Fibroblast of skin of abdomen (primary cell): Measurements from ENCODE around the gene CKM.
"Not testable (repeated sequence)": the region's sequence is repeated elsewhere in the genome, so short reads cannot be mapped to it uniquely, and the experiment has no call there.

ENCODE experiments used
- DNase-seq: peaks from one replicate; pipeline ENCODE4 v3.0.0-alpha.2; 2013

The CKM gene

DNA sequence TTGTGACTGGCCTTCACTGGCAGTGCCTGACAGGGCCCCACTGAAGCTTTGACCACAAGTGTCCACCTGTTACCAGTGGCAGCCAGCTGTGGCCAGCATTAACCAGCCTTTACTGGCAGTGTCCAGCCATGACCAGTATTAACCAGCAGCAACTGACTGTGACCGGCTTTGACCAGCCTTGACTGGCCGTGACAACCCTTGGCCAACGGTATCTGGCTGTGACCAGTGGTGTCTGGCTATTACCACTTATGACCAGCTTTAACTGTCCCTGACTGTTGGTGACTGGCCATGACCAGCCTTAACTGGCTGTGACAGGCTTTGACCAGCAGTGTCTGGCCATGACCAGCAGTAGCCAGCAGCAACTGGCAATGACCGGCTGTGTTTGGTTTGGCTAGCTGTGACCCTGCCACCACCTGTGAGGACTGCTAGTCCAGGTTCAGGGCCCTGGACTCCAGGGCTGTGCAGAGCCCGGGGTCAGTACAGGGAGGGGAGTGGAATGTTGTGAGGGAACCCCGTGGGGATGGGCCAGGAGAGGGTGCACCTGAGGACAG lies 32.2 kb downstream of the CKM start:
- DNase-seq = no peak

GRCh38 chr19:45283443-45284033 lies 39.1 kb downstream of the CKM start:
- DNase-seq = no peak

DNA sequence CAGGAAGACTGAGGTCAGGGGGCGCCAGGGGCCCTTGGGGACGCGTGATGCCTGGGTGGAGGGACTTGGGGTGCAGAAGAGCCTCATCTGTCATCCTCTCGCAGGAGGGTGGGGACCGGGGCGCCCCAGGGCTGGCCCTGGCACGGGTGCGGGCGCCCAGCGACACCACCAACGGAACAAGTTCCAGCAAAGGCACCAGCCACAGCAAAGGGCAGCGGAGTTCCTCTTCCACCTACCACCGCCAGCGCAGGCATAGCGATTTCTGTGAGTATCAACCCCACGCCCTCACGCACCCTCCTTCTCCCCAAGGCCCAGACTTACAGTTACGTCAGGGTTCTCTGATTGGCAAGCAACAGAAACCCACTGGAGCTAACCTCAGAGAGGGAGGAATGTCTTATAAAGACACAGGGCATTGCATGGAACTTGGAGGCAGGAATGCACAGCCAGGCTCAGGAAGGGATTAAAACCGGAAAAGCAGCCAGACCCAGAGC lies 42.2 kb downstream of the CKM start:
- peak; percentile 16 for DNase-seq

- no peak for DNase-seq
Observed at GRCh38 chr19:45279587-45280192, 43.0 kb downstream of the CKM start.

DNA sequence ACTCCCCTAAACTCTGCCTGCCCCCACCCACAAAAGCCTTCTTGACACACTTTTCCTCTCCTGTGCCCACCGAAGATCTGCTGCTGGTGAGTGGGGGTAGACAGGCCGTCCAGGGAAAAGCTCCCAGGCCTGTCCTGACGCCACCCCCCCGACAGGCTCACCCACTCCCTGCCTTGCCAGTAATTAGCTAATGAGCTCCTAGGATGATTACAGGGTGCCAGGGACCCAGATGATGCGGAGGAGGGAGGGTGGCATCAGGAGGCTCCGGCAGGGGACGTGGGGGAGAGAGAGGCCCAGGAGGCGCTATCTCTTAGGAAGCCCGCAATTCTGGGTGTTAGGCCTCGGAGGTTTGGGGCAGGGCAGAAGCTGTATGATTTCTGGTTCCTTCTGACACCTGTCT lies 44.6 kb downstream of the CKM start:
- DNase-seq = no peak

DNA sequence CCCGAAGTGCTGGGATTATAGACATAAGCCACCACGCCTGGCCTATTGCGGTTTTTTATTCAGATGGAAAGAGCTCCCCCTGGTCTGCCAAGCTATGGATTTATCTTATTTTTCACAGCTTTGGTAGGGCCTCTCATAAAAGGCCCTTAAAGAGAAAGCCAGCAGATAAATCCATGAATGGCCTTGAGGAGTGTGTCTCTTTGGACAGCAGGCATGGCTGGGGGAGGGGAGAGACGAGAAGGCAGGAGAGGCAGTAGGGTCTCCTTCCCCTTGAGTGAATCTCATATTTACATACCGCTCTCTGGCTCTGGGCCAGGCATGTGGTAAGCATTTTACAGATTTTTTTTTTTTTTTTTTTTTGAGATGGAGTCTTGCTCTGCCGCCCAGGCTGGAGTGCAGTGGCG lies 46.4 kb downstream of the CKM start:
- peak; percentile 88 for DNase-seq

GRCh38 chr19:45275370-45275971 lies 47.2 kb downstream of the CKM start:
- DNase-seq = peak; percentile 77

- DNase-seq = no peak
Observed at GRCh38 chr19:45273521-45273855, 49.2 kb downstream of the CKM start.

GRCh38 chr19:45271735-45272108 lies 51.0 kb downstream of the CKM start:
- no peak for DNase-seq

DNA sequence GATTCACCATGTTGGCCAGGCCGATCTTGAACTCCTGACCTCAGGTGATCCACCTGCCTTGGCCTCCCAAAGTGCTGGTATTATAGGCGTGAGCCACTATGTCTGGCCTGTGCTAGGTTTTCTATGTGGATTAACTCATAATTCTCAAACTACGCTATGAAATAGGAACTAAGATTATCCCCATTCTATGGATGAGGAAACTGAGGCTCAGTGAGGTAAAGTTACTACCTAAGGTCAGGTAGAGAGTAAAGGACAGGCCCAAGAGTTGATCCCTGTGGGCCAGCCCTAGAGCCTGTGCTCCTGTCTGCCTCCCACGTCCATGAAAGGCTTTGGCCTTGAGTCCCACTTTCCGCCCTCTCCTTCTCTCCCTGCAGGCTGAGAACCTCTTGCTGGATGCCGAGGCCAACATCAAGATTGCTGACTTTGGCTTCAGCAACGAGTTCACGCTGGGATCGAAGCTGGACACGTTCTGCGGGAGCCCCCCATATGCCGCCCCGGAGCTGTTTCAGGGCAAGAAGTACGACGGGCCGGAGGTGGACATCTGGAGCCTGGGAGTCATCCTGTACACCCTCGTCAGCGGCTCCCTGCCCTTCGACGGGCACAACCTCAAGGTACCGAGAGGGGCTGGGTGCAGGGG lies 51.5 kb downstream of the CKM start:
- DNase-seq = no peak

DNA sequence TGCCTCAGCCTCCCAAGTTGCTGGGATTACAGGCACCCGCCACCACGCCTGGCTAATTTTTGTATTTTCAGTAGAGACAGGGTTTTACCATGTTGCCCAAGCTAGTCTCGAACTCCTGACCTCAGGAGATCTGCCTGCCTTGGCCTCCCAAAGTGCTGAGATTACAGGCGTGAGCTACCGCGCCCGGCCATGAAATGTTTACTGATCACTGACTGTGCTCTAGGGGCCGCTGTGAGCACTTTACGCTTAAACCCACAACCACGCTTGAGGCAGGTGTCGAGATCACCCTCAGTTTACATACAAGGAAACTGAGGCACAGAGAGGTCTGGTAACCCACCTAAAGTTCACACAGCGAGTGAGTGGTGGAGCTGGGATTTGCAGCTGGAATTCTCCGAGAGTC lies 52.7 kb downstream of the CKM start:
- DNase-seq = not testable (repeated sequence)

GRCh38 chr19:45267296-45267695 lies 55.4 kb downstream of the CKM start:
- no peak for DNase-seq

DNA sequence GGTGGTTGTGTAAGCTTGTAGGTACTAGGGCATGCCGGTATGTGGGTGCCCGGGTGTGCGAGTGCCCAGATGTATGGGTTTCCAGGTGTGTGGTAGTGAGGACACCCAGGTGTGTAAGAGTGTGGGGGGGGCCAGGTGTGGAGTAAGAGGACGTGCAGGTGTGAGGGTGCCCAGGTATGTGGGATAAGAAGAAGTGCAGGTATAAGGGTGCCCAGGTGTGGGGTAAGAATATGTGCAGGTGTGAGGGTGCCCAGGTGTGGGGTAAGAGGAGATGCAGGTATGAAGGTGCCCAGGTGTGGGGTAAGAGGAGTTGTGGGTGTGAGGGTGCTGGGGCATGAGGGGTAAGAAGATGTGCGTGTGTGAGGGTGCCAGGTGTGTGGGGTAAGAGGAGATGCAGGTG lies 57.3 kb downstream of the CKM start:
- DNase-seq = no peak

DNA sequence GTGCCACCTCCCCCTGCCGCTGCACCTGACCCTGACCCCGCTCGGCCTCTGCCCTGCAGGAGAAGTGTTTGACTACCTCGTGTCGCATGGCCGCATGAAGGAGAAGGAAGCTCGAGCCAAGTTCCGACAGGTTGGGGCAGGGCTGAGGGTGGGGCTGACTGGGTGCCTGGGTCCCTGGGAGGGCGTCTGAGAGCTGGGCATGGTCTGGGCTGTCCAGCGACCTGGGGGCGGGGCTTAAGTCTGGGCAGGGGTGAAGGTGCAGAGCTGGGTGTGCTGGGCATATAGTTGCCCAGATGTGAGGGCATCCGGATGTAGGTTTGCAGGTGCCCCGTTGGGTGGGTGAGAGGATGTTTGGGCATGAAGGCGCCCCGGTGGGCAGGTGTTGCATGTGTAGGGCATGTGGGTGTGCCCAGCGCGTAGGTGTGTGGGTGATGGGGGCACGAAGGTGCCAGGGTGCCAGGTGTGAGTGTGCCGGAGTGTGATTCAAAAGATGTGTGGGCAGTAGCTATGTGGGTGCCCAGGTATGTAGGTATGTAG lies 57.8 kb downstream of the CKM start:
- DNase-seq = no peak

DNA sequence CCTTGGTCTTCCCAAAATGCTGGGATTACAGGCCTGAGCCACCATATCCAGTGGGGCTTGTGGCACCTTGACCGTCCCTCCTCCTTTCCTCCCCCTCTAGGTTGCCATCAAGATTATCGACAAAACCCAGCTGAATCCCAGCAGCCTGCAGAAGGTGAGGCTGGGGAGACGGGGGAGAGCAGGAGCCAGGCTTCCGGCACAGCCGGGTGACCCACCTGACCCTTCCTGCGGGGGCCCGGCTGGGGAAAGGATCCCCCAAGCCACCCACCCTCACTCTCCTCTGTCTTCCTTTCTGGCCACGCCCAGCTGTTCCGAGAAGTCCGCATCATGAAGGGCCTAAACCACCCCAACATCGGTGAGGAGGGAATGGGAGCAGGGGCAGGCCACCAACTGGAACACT lies 59.7 kb downstream of the CKM start:
- no peak for DNase-seq

DNA sequence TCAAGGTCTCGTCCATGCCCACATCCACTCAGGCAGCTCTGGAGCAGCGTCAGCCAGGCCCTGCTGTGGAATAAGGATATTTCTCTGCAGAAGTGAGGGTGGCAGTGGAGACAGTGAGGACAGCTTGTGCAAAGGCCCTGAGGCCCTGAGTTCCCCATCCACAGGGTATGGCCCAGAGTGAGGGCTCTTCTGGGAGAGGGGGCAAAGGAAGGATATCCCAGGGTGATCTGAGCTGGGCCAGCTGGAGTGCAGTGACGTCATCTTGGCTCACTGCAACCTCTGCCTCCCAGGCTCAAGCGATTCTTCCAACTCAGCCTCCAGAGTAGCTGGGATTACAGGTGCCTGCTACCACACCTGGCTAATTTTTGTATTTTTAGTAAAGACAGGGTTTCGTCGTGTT lies 60.1 kb downstream of the CKM start:
- DNase-seq = no peak

DNA sequence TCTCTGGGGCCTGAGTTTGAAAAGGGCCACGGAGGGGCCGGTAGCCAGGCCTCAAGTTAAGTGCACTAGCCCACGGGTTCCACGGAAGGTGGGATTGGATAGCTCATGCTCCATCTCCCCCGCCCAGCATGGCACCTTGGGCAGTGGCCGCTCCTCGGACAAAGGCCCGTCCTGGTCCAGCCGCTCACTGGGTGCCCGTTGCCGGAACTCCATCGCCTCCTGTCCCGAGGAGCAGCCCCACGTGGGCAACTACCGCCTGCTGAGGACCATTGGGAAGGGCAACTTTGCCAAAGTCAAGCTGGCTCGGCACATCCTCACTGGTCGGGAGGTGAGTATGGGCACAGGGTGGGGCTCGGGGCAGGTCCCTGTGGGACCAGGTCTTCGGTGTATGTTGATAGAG lies 63.8 kb downstream of the CKM start:
- DNase-seq = no peak

DNA sequence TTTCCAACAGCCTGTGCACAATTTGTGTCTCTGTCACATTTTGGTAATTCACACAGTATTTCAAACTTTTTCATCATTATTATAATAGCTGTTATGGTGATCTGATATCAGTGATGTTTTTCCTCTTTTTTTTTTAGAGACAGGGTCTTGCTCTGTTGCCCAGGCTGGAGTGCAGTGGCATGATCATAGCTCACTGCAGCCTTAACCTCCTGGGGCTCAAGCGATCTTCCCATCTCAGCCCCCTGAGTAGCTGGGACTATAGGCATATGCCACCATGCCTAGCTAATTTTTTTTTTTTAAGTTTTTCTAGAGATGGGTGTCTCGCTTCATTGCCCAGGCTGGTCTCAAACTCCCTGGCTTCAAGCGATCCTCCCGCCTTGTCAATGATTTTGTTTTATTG lies 65.8 kb downstream of the CKM start:
- DNase-seq = no peak
